GM23338 (cell line): ENCODE data around the gene IL1RN. TPM values are rescaled to one million over a fixed set of nuclear protein-coding genes. Genes with fewer than 3 reads are reported as not detected.

ENCODE experiments used
- ATAC-seq: fragments of 200-7000 bp; cut with Tn5 transposase; 3 replicates; pipeline ENCODE4 v1.9.1; 2020
- DNase-seq: peaks from one replicate; pipeline ENCODE4 v3.0.0-alpha.2; 2015; ENCODE audit warnings: low spot score
- H2AFZ ChIP-seq: fragments of 200-600 bp; sonication (generic); 2 replicates; pipeline ENCODE4 v1.8.0; 2016; ENCODE audit warnings: antibody characterized with exemption, mild to moderate bottlenecking, moderate library complexity
- H3F3A ChIP-seq: fragments of 200-600 bp; sonication (generic); replicated peaks from 2 replicates; pipeline ENCODE4 v1.8.0; 2017; ENCODE audit warnings: antibody characterized with exemption, mixed run types, low read depth
- H3K27ac ChIP-seq: fragments of 200-600 bp; sonication (generic); 2 replicates; pipeline ENCODE4 v1.6.1; 2016; ENCODE audit warnings: low read depth
- H3K27me3 ChIP-seq: fragments of 200-600 bp; sonication (generic); 2 replicates; pipeline ENCODE4 v1.8.0; 2016; ENCODE audit warnings: mild to moderate bottlenecking, mixed run types, moderate library complexity; ENCODE audit not compliant: insufficient read depth
- H3K36me3 ChIP-seq: fragments of 200-600 bp; sonication (generic); 2 replicates; pipeline ENCODE4 v1.8.0; 2016; ENCODE audit warnings: mild to moderate bottlenecking; ENCODE audit not compliant: insufficient read depth
- H3K4me1 ChIP-seq: fragments of 200-600 bp; sonication (generic); 2 replicates; pipeline ENCODE4 v1.8.0; 2016; ENCODE audit warnings: mild to moderate bottlenecking, moderate library complexity; ENCODE audit not compliant: insufficient read depth
- H3K4me2 ChIP-seq: fragments of 200-600 bp; sonication (generic); 2 replicates; pipeline ENCODE4 v1.7.1; 2017; ENCODE audit warnings: mixed run types
- H3K4me3 ChIP-seq: fragments of 200-600 bp; sonication (generic); 2 replicates; pipeline ENCODE4 v1.6.1; 2016; ENCODE audit warnings: mixed run types
- H3K79me2 ChIP-seq: fragments of 200-600 bp; sonication (generic); replicated peaks from 2 replicates; pipeline ENCODE4 v1.8.0; 2017; ENCODE audit warnings: mild to moderate bottlenecking; ENCODE audit not compliant: insufficient read depth
- H3K9me2 ChIP-seq: fragments of 200-600 bp; sonication (generic); 2 replicates; pipeline ENCODE4 v1.8.0; 2017; ENCODE audit not compliant: insufficient read depth
- H4K20me1 ChIP-seq: fragments of 200-600 bp; sonication (generic); replicated peaks from 2 replicates; pipeline ENCODE4 v1.8.0; 2017; ENCODE audit warnings: mild to moderate bottlenecking; ENCODE audit not compliant: insufficient read depth
- H3K27ac Mint-ChIP-seq: 2 replicates; pipeline ENCODE4 v1.8.0; 2020; ENCODE audit warnings: inconsistent platforms, mild to moderate bottlenecking, moderate library complexity, mixed read lengths
- H3K27me3 Mint-ChIP-seq: 3 replicates; pipeline ENCODE4 v1.8.0; 2022; ENCODE audit warnings: low read depth, mild to moderate bottlenecking, moderate library complexity, mixed read lengths, inconsistent platforms; ENCODE audit not compliant: insufficient read depth, poor library complexity
- H3K36me3 Mint-ChIP-seq: 3 replicates; pipeline ENCODE4 v1.8.0; 2021; ENCODE audit warnings: low read depth, mild to moderate bottlenecking, inconsistent platforms, moderate library complexity, mixed read lengths
- H3K4me1 Mint-ChIP-seq: 3 replicates; pipeline ENCODE4 v1.8.0; 2020; ENCODE audit warnings: mild to moderate bottlenecking, inconsistent platforms, mixed read lengths
- H3K4me3 Mint-ChIP-seq: 3 replicates; pipeline ENCODE4 v1.8.0; 2021; ENCODE audit warnings: moderate library complexity, mild to moderate bottlenecking, inconsistent platforms, mixed read lengths
- H3K9me3 Mint-ChIP-seq: 3 replicates; pipeline ENCODE4 v1.8.0; 2020; ENCODE audit warnings: moderate library complexity, mild to moderate bottlenecking, inconsistent platforms, mixed read lengths
- CREB1 ChIP-seq: fragments of 250-450 bp; sonication (Bioruptor Pico); IDR thresholded peaks from 2 replicates; pipeline ENCODE4 v1.5.0; 2020; ENCODE audit warnings: low read depth, mild to moderate bottlenecking, moderate library complexity
- CTCF ChIP-seq, 2 experiments: fragments of 200-600 bp in 1 of 2; sonication (generic) in 1 of 2; conservative IDR thresholded peaks; 2 replicates each; pipeline versions ENCODE4 v1.5.1 to v1.6.1; 2016 to 2017; ENCODE audit warnings: antibody characterized with exemption in 2 of 2, low read depth in 2 of 2, mild to moderate bottlenecking in 2 of 2, moderate library complexity in 1 of 2
- ETS1 ChIP-seq: IDR thresholded peaks from 2 replicates; pipeline ENCODE4 v1.6.1; 2016; ENCODE audit warnings: antibody characterized with exemption
- EZH2 ChIP-seq: fragments of 200-600 bp; sonication (generic); IDR thresholded peaks from one replicate; pipeline ENCODE4 v1.8.0; 2017; ENCODE audit warnings: antibody characterized with exemption, mild to moderate bottlenecking, low read depth; ENCODE audit not compliant: unreplicated experiment
- EZH2phosphoT487 ChIP-seq: fragments of 200-600 bp; sonication (generic); IDR thresholded peaks from one replicate; pipeline ENCODE4 v1.8.1; 2018; ENCODE audit warnings: antibody characterized with exemption; ENCODE audit not compliant: unreplicated experiment
- JUNB ChIP-seq: IDR thresholded peaks from one replicate; pipeline ENCODE4 v1.6.1; 2016; ENCODE audit warnings: antibody characterized with exemption; ENCODE audit not compliant: unreplicated experiment
- NANOG ChIP-seq: IDR thresholded peaks from 2 replicates; pipeline ENCODE4 v1.6.1; 2016; ENCODE audit warnings: antibody characterized with exemption, borderline replicate concordance
- POLR2AphosphoS5 ChIP-seq: IDR thresholded peaks from 2 replicates; pipeline ENCODE4 v1.6.1; 2016; ENCODE audit warnings: antibody characterized with exemption, low read depth
- REST ChIP-seq: IDR thresholded peaks from one replicate; pipeline ENCODE4 v1.6.1; 2018; ENCODE audit warnings: antibody characterized with exemption; ENCODE audit not compliant: unreplicated experiment
- STAT1 ChIP-seq: IDR thresholded peaks from one replicate; pipeline ENCODE4 v1.6.1; 2016; ENCODE audit warnings: antibody characterized with exemption; ENCODE audit not compliant: unreplicated experiment
- ZNF114 ChIP-seq: fragments of 250-450 bp; sonication (Bioruptor Pico); IDR thresholded peaks from 2 replicates; pipeline ENCODE4 v1.5.0; 2020; ENCODE audit warnings: mild to moderate bottlenecking, moderate library complexity
- ZNF331 ChIP-seq: fragments of 250-450 bp; sonication (Bioruptor Pico); IDR thresholded peaks from 2 replicates; pipeline ENCODE4 v1.5.0; 2020; ENCODE audit warnings: low read depth, mild to moderate bottlenecking, moderate library complexity
- ZNF462 ChIP-seq: fragments of 250-450 bp; sonication (Bioruptor Pico); IDR thresholded peaks from 2 replicates; pipeline ENCODE4 v1.5.0; 2020; ENCODE audit warnings: mild to moderate bottlenecking, moderate library complexity
- polyA plus RNA-seq: library from polyadenylated mRNA; unstranded; fragments of >200 nt; fragmentation: Nextera tagmentation; extraction: Ambion mirVana; gene quantifications from 2 replicates; pipeline ENCODE4 v1.2.1, GENCODE V29; 2016
- total RNA-seq: library from RNA; depleted of rRNA; stranded (reverse); fragments of >200 nt; shearing (Covaris generic); gene quantifications from 2 replicates; pipeline ENCODE4 v1.2.3, GENCODE V29; 2014

IL1RN gene
- total and polyA plus RNA-seq, 2 experiments from 2014 or later = not detected

GRCh38 chr2:113175736-113176695, 48.6 kb downstream of the IL1RN start:
- peaks cover 31% of the 10 kb centered on the region for H3K4me1 Mint-ChIP-seq
- no peak for ATAC-seq
- Histone ChIP-seq H3K79me2 (no peaks in the 10 kb centered on the region), H3K27ac (no peak overlapping the region), H3K27me3 (no peaks in the 10 kb centered on the region), H3F3A (no peaks in the 10 kb centered on the region), H2AFZ (0 out of 2 replicates have a peak overlapping the region, but pooled peaks have one; percentile 18), H3K4me2 (no peak overlapping the region), H3K36me3 (no peaks in the 10 kb centered on the region), H4K20me1 (no peaks in the 10 kb centered on the region), H3K4me1 (no peaks in the 10 kb centered on the region; the same call in 1 of the 2 replicates), H3K9me2 (no peaks in the 10 kb centered on the region), H3K4me3 (no peak overlapping the region)
- no peak overlapping the region for H3K27ac Mint-ChIP-seq
- H3K36me3 Mint-ChIP-seq = no peaks in the 10 kb centered on the region
- H3K9me3 Mint-ChIP-seq = no peaks in the 10 kb centered on the region
- H3K4me3 Mint-ChIP-seq = no peak overlapping the region
- TF ChIP-seq EZH2 (no peak), ZNF462 (CRISPR knock-in tag) (no peak), ETS1 (no peak), CREB1 (CRISPR knock-in tag) (no peak), EZH2phosphoT487 (no peak), NANOG (no peak), JUNB (no peak), ZNF331 (CRISPR knock-in tag) (no peak), ZNF114 (CRISPR knock-in tag) (no peak), CTCF (conservative IDR thresholded peaks at IDR 0.05; ENCODE audit: low read depth in 2 of 2) (no peak), POLR2AphosphoS5 (no peak), REST (no peak), STAT1 (no peak)
- no peak for DNase-seq
- peaks cover 7% of the 10 kb centered on the region for H3K27me3 Mint-ChIP-seq
